Measurements from ENCODE around the gene YIF1A.
"Not testable (repeated sequence)": the region's sequence is repeated elsewhere in the genome, so short reads cannot be mapped to it uniquely, and the experiment has no call there.

The YIF1A gene

GRCh38 chr11:66310803-66311440 lies 22.0 kb upstream of the YIF1A start:
- not testable (repeated sequence) for DNase-seq

GRCh38 chr11:66310324-66310723 lies 21.4 kb upstream of the YIF1A start:
- no peak for DNase-seq

- DNase-seq: no peak
Measured at GRCh38 chr11:66309475-66309874, 20.5 kb upstream of the YIF1A start.

- no peak for DNase-seq
Measured at GRCh38 chr11:66302656-66303055, 13.7 kb upstream of the YIF1A start.

- DNase-seq: no peak
Measured at GRCh38 chr11:66299186-66299585, 10.2 kb upstream of the YIF1A start.

GRCh38 chr11:66297610-66298009 lies 8.7 kb upstream of the YIF1A start:
- DNase-seq: no peak

- DNase-seq: no peak
Measured at GRCh38 chr11:66294626-66295620, 6.0 kb upstream of the YIF1A start.

GRCh38 chr11:66293777-66294625 lies 5.1 kb upstream of the YIF1A start:
- DNase-seq: no peak

GRCh38 chr11:66293352-66293751 lies 4.4 kb upstream of the YIF1A start:
- DNase-seq: no peak

- no peak for DNase-seq
Measured at GRCh38 chr11:66292543-66293332, 3.8 kb upstream of the YIF1A start.

GRCh38 chr11:66291706-66292542 lies 3.0 kb upstream of the YIF1A start, which contains the start of gene TMEM151A:
Gene TMEM151A, plus strand, starts transcription at chr11:66291894. Its CDS starts 120 bp downstream, at chr11:66292014.
- DNase-seq: peak in 1 of 2 experiments; percentile 58

- DNase-seq: no peak
Measured at GRCh38 chr11:66291303-66291705, 2.4 kb upstream of the YIF1A start.

- no peak for DNase-seq
Measured at GRCh38 chr11:66290330-66290621, 1.3 kb upstream of the YIF1A start.

GRCh38 chr11:66289548-66290329 lies 796 bp upstream of the YIF1A start:
- no peak for DNase-seq

- no peak for DNase-seq
Measured at GRCh38 chr11:66287889-66288670, 863 bp downstream of the YIF1A start.

GRCh38 chr11:66287211-66287888 lies 1.6 kb downstream of the YIF1A start:
- no peak for DNase-seq

GRCh38 chr11:66286699-66287098 lies 2.2 kb downstream of the YIF1A start:
- no peak for DNase-seq

- no peak for DNase-seq
Measured at GRCh38 chr11:66285250-66285947, 3.5 kb downstream of the YIF1A start.

Measured in NCI-H1930 (cell line).